Lower lobe of right lung (tissue), 2 donors: ENCODE results near the gene ZBTB44. TPM values are rescaled to one million over a fixed set of nuclear protein-coding genes. Genes with fewer than 3 reads are reported as not detected.

Experiments
- ATAC-seq, 2 donors: fragments of 200-7000 bp; cut with Tn5 transposase; one replicate each; pipeline ENCODE4 v1.9.1; 2020 to 2022; ENCODE audit warnings: mild to moderate bottlenecking in 2 of 2, moderate library complexity in 2 of 2
- DNase-seq: peaks from one replicate; pipeline ENCODE4 v3.0.0-alpha.2; 2020
- H3K27ac ChIP-seq: fragments of 200-600 bp; one replicate; pipeline ENCODE4 v1.8.0; 2022
- H3K27me3 ChIP-seq: fragments of 200-600 bp; one replicate; pipeline ENCODE4 v1.8.0; 2022; ENCODE audit warnings: low read depth
- H3K36me3 ChIP-seq: fragments of 200-600 bp; one replicate; pipeline ENCODE4 v1.8.0; 2022; ENCODE audit warnings: mild to moderate bottlenecking
- H3K4me1 ChIP-seq: fragments of 200-600 bp; one replicate; pipeline ENCODE4 v1.8.0; 2022
- H3K4me3 ChIP-seq: fragments of 200-600 bp; one replicate; pipeline ENCODE4 v1.8.0; 2022; ENCODE audit warnings: mild to moderate bottlenecking
- H3K9me3 ChIP-seq: fragments of 200-600 bp; one replicate; pipeline ENCODE4 v1.8.0; 2022
- CTCF ChIP-seq: fragments of 200-600 bp; IDR thresholded peaks from one replicate; pipeline ENCODE4 v1.8.0; 2022; ENCODE audit warnings: antibody characterized with exemption, mild to moderate bottlenecking
- intact Hi-C: fragments of 100-400 bp; cut with DNase I; formaldehyde crosslinking; loops from one replicate; pipeline ENCODE4 v1.11.0; 2022
- total RNA-seq: library from RNA; stranded (reverse); fragmentation: NEBNext Ultra II Directional; extraction: Animal tissue kit (Norgen Biotek cat#: 25700); gene quantifications from one replicate; pipeline ENCODE4 v1.2.1, GENCODE V29; 2021
- donor health status: DM: no; HTN: yes; CAD: no; lungs with severe emphysema.

Gene ZBTB44
- total RNA-seq, 1 donor from 2014 or later: 59.8 TPM

GRCh38 chr11:130211781-130212401 is 102.8 kb downstream of the ZBTB44 start:
- intact Hi-C loops: no loop called here
- DNase-seq: peak; percentile 43
- Histone ChIP-seq H3K27ac (no peak overlapping the region), H3K4me1 (peaks cover 9% of the 10 kb centered on the region), H3K9me3 (no peaks in the 10 kb centered on the region), H3K27me3 (no peaks in the 10 kb centered on the region), H3K36me3 (peaks cover 19% of the 10 kb centered on the region), H3K4me3 (no peak overlapping the region)
- no peak for TF ChIP-seq CTCF
- no peak for ATAC-seq

GRCh38 chr11:130211144-130211543 is 103.6 kb downstream of the ZBTB44 start:
- no peak overlapping the region for H3K4me3 ChIP-seq
- TF ChIP-seq CTCF: no peak
- DNase-seq: no peak
- H3K36me3 ChIP-seq: peaks cover 19% of the 10 kb centered on the region
- intact Hi-C loops: no loop called here
- H3K27ac ChIP-seq: no peak overlapping the region
- no peaks in the 10 kb centered on the region for H3K9me3 ChIP-seq
- no peak for ATAC-seq
- H3K27me3 ChIP-seq: no peaks in the 10 kb centered on the region
- peaks cover 9% of the 10 kb centered on the region for H3K4me1 ChIP-seq

GRCh38 chr11:130209954-130210854 is 104.5 kb downstream of the ZBTB44 start:
- peak; percentile 39 for DNase-seq
- Histone ChIP-seq H3K4me1 (peaks cover 9% of the 10 kb centered on the region), H3K27ac (no peak overlapping the region), H3K9me3 (no peaks in the 10 kb centered on the region), H3K27me3 (no peaks in the 10 kb centered on the region), H3K36me3 (peaks cover 19% of the 10 kb centered on the region), H3K4me3 (no peak overlapping the region)
- intact Hi-C loops: no loop called here
- no peak for TF ChIP-seq CTCF
- ATAC-seq: no peak

- peaks cover 19% of the 10 kb centered on the region for H3K36me3 ChIP-seq
- intact Hi-C loops: no loop called here
- H3K4me1 ChIP-seq: peaks cover 9% of the 10 kb centered on the region
Measured at GRCh38 chr11:130209128-130209932, 105.4 kb downstream of the ZBTB44 start.

More at GRCh38 chr11:130209128-130209932, 105.4 kb downstream of the ZBTB44 start:
- DNase-seq (peak; percentile 37), ATAC-seq (no peak)
- H3K4me3 ChIP-seq: no peak overlapping the region
- no peaks in the 10 kb centered on the region for H3K9me3 ChIP-seq
- no peaks in the 10 kb centered on the region for H3K27me3 ChIP-seq
- H3K27ac ChIP-seq: no peak overlapping the region
- TF ChIP-seq CTCF: no peak
